ENCODE measurements around the gene CCDC198. TPM values are rescaled to one million over a fixed set of nuclear protein-coding genes. Genes with fewer than 3 reads are reported as not detected.

The CCDC198 gene
- total and polyA plus RNA-seq, 2 donors (not counting 1 experiment from before 2014, with no cell fraction given): not detected

- ATAC-seq (ENCODE audit: low read depth): no peak
- Histone ChIP-seq H3K9ac (ENCODE audit: low read length) (no peak overlapping the region), H3K79me2 (ENCODE audit: control insufficient read depth, insufficient read depth, low read length) (no peaks in the 10 kb centered on the region), H3K9me3 (ENCODE audit: control extremely low read depth in 1 of 3, control insufficient read depth in 2 of 3, insufficient read depth in 1 of 3, low read length in 2 of 3) (no peaks in the 10 kb centered on the region), H3K4me2 (replicated peaks; ENCODE audit: low read depth, low read length, poor library complexity, severe bottlenecking) (no peak overlapping the region), H3K4me3 (ENCODE audit: control extremely low read depth in 1 of 5, extremely low read depth in 1 of 5, insufficient read depth in 1 of 5, low read depth in 2 of 5, low read length in 4 of 5) (no peak overlapping the region), H3K4me1 (ENCODE audit: control insufficient read depth in 2 of 2, insufficient read depth in 2 of 2, low read length in 2 of 2) (no peaks in the 10 kb centered on the region), H3K36me3 (replicated peaks in 1 of 2; ENCODE audit: control extremely low read depth in 1 of 2, control insufficient read depth in 1 of 2, extremely low read depth in 1 of 2, insufficient read depth in 2 of 2, low read length in 1 of 2) (no peaks in the 10 kb centered on the region), H3K27ac (ENCODE audit: low read length in 2 of 2) (no peak overlapping the region), H2AFZ (ENCODE audit: insufficient read depth, low read depth, low read length, poor library complexity, severe bottlenecking) (no peak overlapping the region), H3K27me3 (replicated peaks in 1 of 4; ENCODE audit: control extremely low read depth in 1 of 4, control insufficient read depth in 3 of 4, insufficient read depth in 4 of 4, low read length in 3 of 4) (peaks cover 0 to 3% (median 1%) of the 10 kb centered on the region in 4 experiments), H4K20me1 (ENCODE audit: control insufficient read depth, insufficient read depth, low read length, poor library complexity, severe bottlenecking) (no peaks in the 10 kb centered on the region)
- Mint-ChIP-seq H3K27ac (no peak overlapping the region), H3K9me3 (ENCODE audit: insufficient read depth) (no peaks in the 10 kb centered on the region), H3K4me3 (no peak overlapping the region), H3K27me3 (peaks cover 12% of the 10 kb centered on the region), H3K4me1 (no peaks in the 10 kb centered on the region)
- WGBS (ENCODE audit: insufficient coverage): no CpG with 5 or more reads among the region's 2 CpGs
- DNase-seq: no peak
- ChIA-PET POLR2A (no interaction called here), CTCF (no interaction called here)
- no peak for TF ChIP-seq CTCF (IDR thresholded peaks at IDR 0.05)
- TF ChIP-seq EZH2 (IDR thresholded peaks at IDR 0.05; ENCODE audit: borderline replicate concordance, insufficient read depth, low read depth, low read length, poor library complexity, severe bottlenecking): no peak
- intact Hi-C loops (cut with micrococcal nuclease): no loop called here
Observed at GRCh38 chr14:57478050-57478449, 15.6 kb downstream of the CCDC198 start.

- Histone ChIP-seq H3K9me3 (ENCODE audit: control extremely low read depth in 1 of 3, control insufficient read depth in 2 of 3, insufficient read depth in 1 of 3, low read length in 2 of 3) (no peaks in the 10 kb centered on the region), H3K79me2 (ENCODE audit: control insufficient read depth, insufficient read depth, low read length) (no peaks in the 10 kb centered on the region), H3K9ac (ENCODE audit: low read length) (no peak overlapping the region), H3K27me3 (replicated peaks in 1 of 4; ENCODE audit: control extremely low read depth in 1 of 4, control insufficient read depth in 3 of 4, insufficient read depth in 4 of 4, low read length in 3 of 4) (peaks cover 0 to 2% (median 0%) of the 10 kb centered on the region in 4 experiments), H3K27ac (ENCODE audit: low read length in 2 of 2) (no peak overlapping the region), H3K4me3 (ENCODE audit: control extremely low read depth in 1 of 5, extremely low read depth in 1 of 5, insufficient read depth in 1 of 5, low read depth in 2 of 5, low read length in 4 of 5) (no peak overlapping the region), H3K36me3 (replicated peaks in 1 of 2; ENCODE audit: control extremely low read depth in 1 of 2, control insufficient read depth in 1 of 2, extremely low read depth in 1 of 2, insufficient read depth in 2 of 2, low read length in 1 of 2) (no peaks in the 10 kb centered on the region), H4K20me1 (ENCODE audit: control insufficient read depth, insufficient read depth, low read length, poor library complexity, severe bottlenecking) (no peaks in the 10 kb centered on the region), H3K4me2 (replicated peaks; ENCODE audit: low read depth, low read length, poor library complexity, severe bottlenecking) (no peak overlapping the region), H3K4me1 (ENCODE audit: control insufficient read depth in 2 of 2, insufficient read depth in 2 of 2, low read length in 2 of 2) (no peaks in the 10 kb centered on the region), H2AFZ (ENCODE audit: insufficient read depth, low read depth, low read length, poor library complexity, severe bottlenecking) (no peak overlapping the region)
- ChIA-PET CTCF (no interaction called here), POLR2A (no interaction called here)
- intact Hi-C loops (cut with micrococcal nuclease): no loop called here
- DNase-seq: no peak
- H3K4me1 Mint-ChIP-seq: no peaks in the 10 kb centered on the region
- peaks cover 12% of the 10 kb centered on the region for H3K27me3 Mint-ChIP-seq
- H3K9me3 Mint-ChIP-seq (ENCODE audit: insufficient read depth): no peaks in the 10 kb centered on the region
- TF ChIP-seq EZH2 (IDR thresholded peaks at IDR 0.05; ENCODE audit: borderline replicate concordance, insufficient read depth, low read depth, low read length, poor library complexity, severe bottlenecking): no peak
- no peak for TF ChIP-seq CTCF (IDR thresholded peaks at IDR 0.05)
- H3K4me3 Mint-ChIP-seq: no peak overlapping the region
- H3K27ac Mint-ChIP-seq: no peak overlapping the region
- ATAC-seq (ENCODE audit: low read depth): no peak
- WGBS (ENCODE audit: insufficient coverage): no CpG with 5 or more reads among the region's 1 CpG
Observed at GRCh38 chr14:57470909-57471308, 22.7 kb downstream of the CCDC198 start.

Data from B cell (primary cell).